Ishikawa (cell line): Measurements from ENCODE around the gene PFDN4.

Experiments used
- CEBPB ChIP-seq: IDR thresholded peaks from 2 replicates; pipeline ENCODE4 v1.6.1; 2012
- CREB1 ChIP-seq: IDR thresholded peaks from 2 replicates; pipeline ENCODE4 v1.6.1; 2012; ENCODE audit warnings: low read depth
- EP300 ChIP-seq: IDR thresholded peaks from 2 replicates; pipeline ENCODE4 v1.6.1; 2012; ENCODE audit warnings: borderline replicate concordance
- NFIC ChIP-seq: IDR thresholded peaks from 2 replicates; pipeline ENCODE4 v1.6.1; 2012
- RAD21 ChIP-seq: IDR thresholded peaks from 2 replicates; pipeline ENCODE4 v1.6.1; 2012; ENCODE audit warnings: low read depth
- TAF1 ChIP-seq: IDR thresholded peaks from 2 replicates; pipeline ENCODE4 v1.6.1; 2012; ENCODE audit warnings: low read depth, mild to moderate bottlenecking
- TCF12 ChIP-seq: IDR thresholded peaks from 2 replicates; pipeline ENCODE4 v1.6.1; 2012; ENCODE audit warnings: low read depth
- YY1 ChIP-seq: IDR thresholded peaks from 2 replicates; pipeline ENCODE4 v1.6.1; 2012; ENCODE audit warnings: low read depth
- ZBTB7A ChIP-seq: IDR thresholded peaks from 2 replicates; pipeline ENCODE4 v1.6.1; 2012; ENCODE audit warnings: low read depth
- TF ChIP-seq, protein P1 (sequence below): IDR thresholded peaks from 2 replicates; pipeline ENCODE4 v1.6.1; 2012
- TF ChIP-seq, protein P2 (sequence below): IDR thresholded peaks from 2 replicates; pipeline ENCODE4 v1.6.1; 2012; ENCODE audit warnings: low read depth, mild to moderate bottlenecking
- TF ChIP-seq, protein P3 (sequence below): IDR thresholded peaks from 2 replicates; pipeline ENCODE4 v1.6.1; 2012

DNA sequence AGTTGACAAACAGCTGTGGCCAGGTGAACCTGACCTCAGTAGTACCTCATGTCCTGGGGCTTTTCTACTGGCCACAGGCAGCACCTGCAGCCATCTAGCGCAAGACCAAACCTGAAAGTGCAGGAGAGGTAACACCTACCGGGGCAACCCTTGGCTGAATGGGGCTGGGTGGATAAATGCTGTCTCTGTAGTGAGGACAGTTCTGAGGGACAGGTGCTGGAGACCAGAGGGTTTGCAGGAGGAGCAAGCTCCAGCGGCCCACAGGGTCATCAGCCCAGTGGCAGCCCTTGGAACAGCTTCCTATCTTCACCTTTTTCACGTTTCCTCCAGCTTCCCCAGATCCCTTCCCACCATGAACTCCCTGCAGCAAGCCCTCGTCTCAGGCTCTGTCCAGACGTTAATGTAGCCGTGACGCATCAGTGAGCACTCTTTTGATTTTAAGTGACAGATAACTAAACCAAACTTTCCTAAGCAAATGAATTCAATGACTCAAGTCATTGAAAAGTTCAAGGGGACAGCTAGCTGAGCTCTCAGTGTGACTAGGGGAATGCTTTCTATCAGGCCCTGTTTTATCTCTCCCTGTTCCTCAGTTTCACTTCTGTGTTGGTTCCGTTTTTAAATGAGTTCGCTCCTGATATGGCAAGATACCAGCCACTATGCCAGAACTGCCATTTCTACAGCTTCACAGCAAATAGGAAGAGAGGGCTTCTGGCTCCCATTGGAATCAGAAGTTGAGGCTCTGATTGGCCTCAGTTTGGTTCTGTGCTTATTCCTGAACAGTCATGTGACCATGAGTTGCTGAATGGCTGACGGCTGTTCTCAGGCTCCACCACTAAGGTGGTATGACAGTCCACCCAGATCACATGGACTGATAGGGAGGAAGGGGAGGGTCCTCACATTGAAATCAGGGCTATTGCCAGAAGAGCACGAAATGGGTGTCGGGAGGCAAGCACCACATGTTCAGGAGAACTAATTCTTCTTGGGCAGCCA is 12.1 kb upstream of the PFDN4 start:
- no peak for TF ChIP-seq RAD21
- TF ChIP-seq CREB1 = no peak
- TF ChIP-seq, protein P1, sequence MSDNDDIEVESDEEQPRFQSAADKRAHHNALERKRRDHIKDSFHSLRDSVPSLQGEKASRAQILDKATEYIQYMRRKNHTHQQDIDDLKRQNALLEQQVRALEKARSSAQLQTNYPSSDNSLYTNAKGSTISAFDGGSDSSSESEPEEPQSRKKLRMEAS = no peak
- TF ChIP-seq, protein P2, sequence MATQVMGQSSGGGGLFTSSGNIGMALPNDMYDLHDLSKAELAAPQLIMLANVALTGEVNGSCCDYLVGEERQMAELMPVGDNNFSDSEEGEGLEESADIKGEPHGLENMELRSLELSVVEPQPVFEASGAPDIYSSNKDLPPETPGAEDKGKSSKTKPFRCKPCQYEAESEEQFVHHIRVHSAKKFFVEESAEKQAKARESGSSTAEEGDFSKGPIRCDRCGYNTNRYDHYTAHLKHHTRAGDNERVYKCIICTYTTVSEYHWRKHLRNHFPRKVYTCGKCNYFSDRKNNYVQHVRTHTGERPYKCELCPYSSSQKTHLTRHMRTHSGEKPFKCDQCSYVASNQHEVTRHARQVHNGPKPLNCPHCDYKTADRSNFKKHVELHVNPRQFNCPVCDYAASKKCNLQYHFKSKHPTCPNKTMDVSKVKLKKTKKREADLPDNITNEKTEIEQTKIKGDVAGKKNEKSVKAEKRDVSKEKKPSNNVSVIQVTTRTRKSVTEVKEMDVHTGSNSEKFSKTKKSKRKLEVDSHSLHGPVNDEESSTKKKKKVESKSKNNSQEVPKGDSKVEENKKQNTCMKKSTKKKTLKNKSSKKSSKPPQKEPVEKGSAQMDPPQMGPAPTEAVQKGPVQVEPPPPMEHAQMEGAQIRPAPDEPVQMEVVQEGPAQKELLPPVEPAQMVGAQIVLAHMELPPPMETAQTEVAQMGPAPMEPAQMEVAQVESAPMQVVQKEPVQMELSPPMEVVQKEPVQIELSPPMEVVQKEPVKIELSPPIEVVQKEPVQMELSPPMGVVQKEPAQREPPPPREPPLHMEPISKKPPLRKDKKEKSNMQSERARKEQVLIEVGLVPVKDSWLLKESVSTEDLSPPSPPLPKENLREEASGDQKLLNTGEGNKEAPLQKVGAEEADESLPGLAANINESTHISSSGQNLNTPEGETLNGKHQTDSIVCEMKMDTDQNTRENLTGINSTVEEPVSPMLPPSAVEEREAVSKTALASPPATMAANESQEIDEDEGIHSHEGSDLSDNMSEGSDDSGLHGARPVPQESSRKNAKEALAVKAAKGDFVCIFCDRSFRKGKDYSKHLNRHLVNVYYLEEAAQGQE = no peak
- TF ChIP-seq EP300 = no peak
- TF ChIP-seq YY1 = no peak
- TF ChIP-seq TAF1 = no peak
- no peak for TF ChIP-seq CEBPB
- no peak for TF ChIP-seq ZBTB7A
- TF ChIP-seq, protein P3, sequence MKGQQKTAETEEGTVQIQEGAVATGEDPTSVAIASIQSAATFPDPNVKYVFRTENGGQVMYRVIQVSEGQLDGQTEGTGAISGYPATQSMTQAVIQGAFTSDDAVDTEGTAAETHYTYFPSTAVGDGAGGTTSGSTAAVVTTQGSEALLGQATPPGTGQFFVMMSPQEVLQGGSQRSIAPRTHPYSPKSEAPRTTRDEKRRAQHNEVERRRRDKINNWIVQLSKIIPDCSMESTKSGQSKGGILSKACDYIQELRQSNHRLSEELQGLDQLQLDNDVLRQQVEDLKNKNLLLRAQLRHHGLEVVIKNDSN = peak; percentile 22; the same call in 1 of the 2 replicates
- no peak for TF ChIP-seq TCF12
- TF ChIP-seq NFIC = no peak
